ACHN (cell line): ENCODE results near the gene ABCG5.

ENCODE experiments used
- DNase-seq: peaks from one replicate; pipeline ENCODE4 v3.0.0-alpha.2; 2015
- in situ Hi-C: cut with HindIII; loops from 2 replicates; pipeline ENCODE4 v1.10.0; 2017; ENCODE audit warnings: low sequenced_read_pairs, low pct_ligation_motif_present, low pct_unique_long_range_greater_than_20kb

ABCG5 gene

DNA sequence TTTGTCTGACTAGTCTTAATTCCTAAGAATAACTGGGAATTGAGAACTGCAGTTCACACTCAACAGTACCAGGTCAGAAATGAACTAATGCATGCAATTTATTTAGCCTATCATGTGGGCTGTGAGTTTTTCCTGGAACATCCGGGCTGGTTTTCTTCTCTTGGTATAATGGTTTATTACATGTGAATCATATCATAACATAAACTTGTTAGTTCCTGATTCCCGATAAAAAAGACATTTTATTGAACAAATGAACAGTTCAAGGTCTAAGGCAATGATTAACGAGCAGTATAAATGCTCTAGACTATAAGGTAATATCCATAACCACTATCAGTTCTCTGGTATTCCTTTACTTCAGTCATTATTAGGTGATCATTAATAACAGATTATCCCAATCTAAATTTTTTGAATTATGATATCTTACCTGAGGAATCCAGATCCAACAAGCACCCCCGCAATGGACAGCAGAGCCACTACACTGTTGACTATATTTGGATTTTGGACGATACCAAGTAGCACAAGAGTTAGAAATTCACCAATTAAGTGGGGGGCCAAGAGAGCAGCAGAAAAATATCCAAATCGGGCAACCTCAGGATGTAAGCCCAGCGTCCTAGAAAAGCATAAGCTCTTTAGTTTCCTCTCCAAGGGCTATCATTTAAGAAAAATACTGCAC, 19.0 kb downstream of the ABCG5 start:
- in situ Hi-C loops, result no loop called here
- no peak for DNase-seq

GRCh38 chr2:43818761-43819160, 19.9 kb downstream of the ABCG5 start:
- in situ Hi-C loops, result no loop called here
- peak; percentile 8 for DNase-seq

- in situ Hi-C loops, result no loop called here
These were observed 23.9 kb downstream of the ABCG5 start for GRCh38 chr2:43814711-43815110.

GRCh38 chr2:43812947-43813346, 25.7 kb downstream of the ABCG5 start:
- in situ Hi-C loops, result no loop called here
- no peak for DNase-seq

More at GRCh38 chr2:43814711-43815110, 23.9 kb downstream of the ABCG5 start:
- no peak for DNase-seq

GRCh38 chr2:43812006-43812405, 26.6 kb downstream of the ABCG5 start:
- no peak for DNase-seq
- in situ Hi-C loops, result no loop called here

GRCh38 chr2:43810888-43811287, 27.8 kb downstream of the ABCG5 start:
- in situ Hi-C loops, result no loop called here

DNA sequence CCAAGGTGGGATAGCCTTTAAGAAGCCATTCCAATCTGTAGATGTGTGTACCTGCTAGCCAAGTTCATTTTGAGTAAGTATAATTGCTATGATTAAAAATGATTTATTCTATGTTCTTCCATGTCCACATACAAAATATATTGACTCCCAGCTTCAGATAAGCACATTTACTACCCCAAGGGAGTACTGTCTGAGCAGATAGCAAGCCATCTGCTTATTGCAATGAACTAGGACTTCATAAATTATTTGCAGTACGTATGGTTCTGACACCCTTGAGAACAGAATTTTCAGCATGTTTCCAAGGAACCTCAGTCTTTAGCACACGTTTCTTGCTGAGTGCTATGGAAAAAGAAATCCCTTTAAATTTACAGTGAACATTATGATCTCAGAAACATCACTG, 28.2 kb downstream of the ABCG5 start:
- in situ Hi-C loops, result no loop called here
- DNase-seq, result no peak

More at GRCh38 chr2:43810888-43811287, 27.8 kb downstream of the ABCG5 start:
- DNase-seq, result no peak

DNA sequence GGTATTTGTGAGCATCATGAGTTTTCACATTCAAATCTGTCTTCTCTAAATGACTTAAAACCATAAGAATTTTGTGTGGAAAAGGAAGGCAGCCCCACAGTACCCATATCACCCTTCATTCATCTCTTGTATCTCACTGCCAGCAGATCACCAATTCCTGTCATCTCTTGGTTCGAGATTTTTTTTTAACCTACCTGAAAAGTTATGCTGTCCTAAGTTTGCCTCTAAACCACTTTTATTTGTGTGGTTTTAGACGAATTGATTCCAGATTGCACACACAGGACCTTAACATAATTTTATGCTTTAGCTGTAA, 32.0 kb downstream of the ABCG5 start:
- in situ Hi-C loops, result no loop called here
- no peak for DNase-seq

DNA sequence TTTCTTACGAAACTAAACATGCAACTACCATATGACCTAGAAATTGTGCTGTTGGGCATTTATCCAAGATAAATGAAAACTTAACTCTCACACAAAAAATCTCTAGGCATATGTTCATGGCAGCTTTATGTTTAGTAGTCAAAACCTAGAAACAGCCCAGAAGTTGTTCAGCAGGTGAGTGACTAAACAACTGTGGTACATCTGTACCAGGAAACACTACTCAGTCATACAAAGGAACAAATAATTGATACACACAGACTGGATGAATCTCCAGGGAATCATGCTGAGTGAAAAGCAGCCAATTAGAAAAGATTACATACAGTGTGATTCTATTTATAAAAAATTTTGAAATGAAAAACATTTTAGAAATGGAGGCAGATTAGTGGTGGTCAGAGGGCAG, 35.5 kb downstream of the ABCG5 start:
- in situ Hi-C loops, result no loop called here
- DNase-seq, result no peak

GRCh38 chr2:43802135-43802534, 36.5 kb downstream of the ABCG5 start:
- in situ Hi-C loops, result no loop called here
- no peak for DNase-seq

DNA sequence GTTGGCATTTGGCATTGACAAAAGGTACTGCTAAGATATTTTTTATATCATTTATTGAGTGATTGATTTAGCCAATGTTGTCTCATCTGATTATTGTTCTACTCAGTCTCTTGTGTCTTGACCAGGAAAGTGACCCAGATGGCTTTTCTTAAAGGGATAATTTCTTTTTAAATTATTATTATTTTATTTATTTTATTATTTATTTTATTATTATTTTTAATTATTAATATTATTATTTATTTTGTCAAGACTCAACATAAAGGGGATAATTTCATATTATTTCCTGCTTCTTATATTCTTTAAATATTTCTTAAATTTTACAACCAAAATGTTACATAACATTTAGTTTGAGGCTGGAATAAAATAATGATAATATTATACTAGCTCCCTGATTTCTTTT, 37.7 kb downstream of the ABCG5 start:
- in situ Hi-C loops, result no loop called here
- DNase-seq, result no peak

- in situ Hi-C loops, result no loop called here
- DNase-seq, result no peak
These were observed 40.3 kb downstream of the ABCG5 start for GRCh38 chr2:43798300-43798699.

- no peak for DNase-seq
- in situ Hi-C loops, result no loop called here
These were observed 42.4 kb downstream of the ABCG5 start for GRCh38 chr2:43796206-43796605.

- no peak for DNase-seq
- in situ Hi-C loops, result no loop called here
These were observed 43.7 kb downstream of the ABCG5 start for GRCh38 chr2:43794956-43795355.

DNA sequence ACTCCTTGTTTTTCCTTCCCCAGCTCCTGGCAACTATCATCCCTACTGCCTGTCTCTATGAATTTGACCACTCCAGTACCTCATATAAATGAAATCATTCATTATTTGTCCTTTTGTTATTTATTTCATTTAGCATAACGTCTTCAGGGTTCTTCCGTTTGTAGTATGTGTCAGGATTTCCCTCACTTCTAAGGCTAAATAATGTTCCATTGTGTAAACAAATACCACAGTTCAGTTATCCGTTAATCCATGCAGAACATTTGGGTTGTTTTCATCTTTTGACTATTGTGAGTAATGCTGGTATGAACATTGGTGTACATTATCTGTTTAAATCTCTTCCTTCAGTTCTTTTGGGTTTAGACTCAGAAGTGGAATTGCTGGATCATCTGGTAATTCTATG, 46.0 kb downstream of the ABCG5 start:
- in situ Hi-C loops, result no loop called here
- DNase-seq, result peak; percentile 86

- in situ Hi-C loops, result no loop called here
- no peak for DNase-seq
These were observed 47.4 kb downstream of the ABCG5 start for GRCh38 chr2:43791035-43791765.

DNA sequence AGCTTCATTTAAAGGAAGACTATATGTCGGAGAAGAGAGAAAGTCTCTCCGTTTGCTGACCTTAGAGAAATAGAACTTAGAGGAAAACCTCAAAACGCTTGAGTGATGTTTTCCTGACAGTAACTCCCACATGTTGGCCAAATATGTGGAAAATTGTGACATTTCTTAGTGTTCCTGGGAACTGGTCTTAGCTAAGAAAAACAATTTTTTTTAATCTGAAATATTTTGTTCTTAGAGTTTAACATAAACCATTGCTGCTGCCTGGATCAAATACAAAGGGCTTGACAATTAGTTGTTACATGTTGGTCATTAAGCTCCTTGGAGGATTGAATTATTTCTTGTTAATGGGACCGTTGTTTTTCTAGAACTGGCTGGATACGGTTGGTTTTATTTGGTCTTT, 48.5 kb downstream of the ABCG5 start:
- no peak for DNase-seq
- in situ Hi-C loops, result no loop called here

DNA sequence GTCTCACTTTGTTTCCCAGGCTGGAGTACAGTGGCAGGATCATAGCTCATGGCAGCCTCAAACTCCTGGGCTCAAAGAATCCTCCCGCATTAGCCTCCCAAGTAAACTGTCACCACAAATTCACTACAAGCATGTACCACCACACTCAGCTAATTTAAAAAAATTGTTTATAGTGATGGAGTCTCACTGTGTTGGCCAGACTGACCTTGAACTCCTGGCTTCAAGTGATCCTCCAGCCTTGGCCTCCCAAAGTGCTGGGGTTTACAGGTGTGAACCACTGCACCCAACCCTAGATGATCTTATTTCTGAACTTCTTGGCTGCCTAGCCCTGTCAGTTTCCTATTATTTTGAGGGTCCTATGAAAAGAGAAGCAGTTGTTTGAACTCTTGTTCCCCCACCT, 50.0 kb downstream of the ABCG5 start:
- in situ Hi-C loops, result no loop called here
- no peak for DNase-seq

- DNase-seq, result no peak
- in situ Hi-C loops, result no loop called here
These were observed 50.7 kb downstream of the ABCG5 start for GRCh38 chr2:43787895-43788294.

GRCh38 chr2:43778233-43778632, 60.4 kb downstream of the ABCG5 start:
- in situ Hi-C loops, result no loop called here
- DNase-seq, result no peak
